GM19328 (cell line): ENCODE measurements around the gene AXDND1.

Experiments
- ATAC-seq: cut with Tn5 transposase; IDR thresholded peaks from one replicate; pipeline ENCODE4 v1.9.1; 2021; ENCODE audit warnings: mild to moderate bottlenecking, moderate library complexity; ENCODE audit not compliant: unreplicated experiment

The AXDND1 gene, protein sequence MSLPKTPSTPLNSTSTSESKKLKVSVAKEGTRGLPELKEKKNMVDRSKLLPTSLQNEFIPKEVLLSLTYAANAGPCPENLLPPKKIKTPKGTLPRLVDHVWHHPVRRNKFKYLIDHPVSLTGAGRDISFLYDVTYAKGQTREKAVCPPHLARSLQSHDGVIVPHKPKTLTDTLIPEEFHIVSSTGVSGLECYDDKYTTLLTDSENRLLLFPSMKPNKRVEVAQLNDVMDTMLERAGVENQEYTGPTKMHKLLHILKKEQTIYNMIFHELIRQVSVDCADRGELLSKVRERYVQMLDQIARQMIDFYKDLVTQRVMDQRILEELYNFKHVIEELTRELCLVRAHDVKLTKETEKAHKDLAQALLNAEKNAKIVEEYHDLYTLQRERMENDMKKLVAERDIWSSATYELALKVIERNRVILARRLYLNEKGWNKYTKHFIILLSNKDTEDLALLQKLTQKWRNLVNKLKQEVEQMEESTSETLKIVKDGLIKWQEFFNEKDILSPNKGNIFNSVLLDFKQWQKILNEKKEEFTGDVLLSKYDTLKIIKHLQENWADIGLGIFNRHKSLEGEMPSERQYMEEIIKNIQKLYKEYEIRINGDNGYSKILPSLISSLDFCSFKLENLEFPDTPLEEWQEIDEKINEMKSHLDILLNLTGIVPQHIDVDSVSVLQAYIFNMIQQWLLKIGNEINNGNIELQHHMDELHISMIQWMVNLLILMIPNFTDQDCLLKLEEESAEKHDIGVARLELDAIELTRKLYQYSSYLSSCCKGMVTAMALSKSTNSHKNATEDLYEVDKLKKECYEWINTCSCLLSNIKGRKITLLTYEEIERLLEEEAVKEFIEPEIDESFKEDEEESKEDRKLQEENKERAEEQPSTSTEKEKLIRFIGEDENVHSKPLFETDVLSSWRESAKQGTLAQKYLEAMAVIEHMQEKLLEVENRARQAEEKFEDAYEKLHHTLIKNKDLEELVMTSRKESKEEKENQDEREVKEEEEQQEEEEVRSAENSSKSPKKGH

DNA sequence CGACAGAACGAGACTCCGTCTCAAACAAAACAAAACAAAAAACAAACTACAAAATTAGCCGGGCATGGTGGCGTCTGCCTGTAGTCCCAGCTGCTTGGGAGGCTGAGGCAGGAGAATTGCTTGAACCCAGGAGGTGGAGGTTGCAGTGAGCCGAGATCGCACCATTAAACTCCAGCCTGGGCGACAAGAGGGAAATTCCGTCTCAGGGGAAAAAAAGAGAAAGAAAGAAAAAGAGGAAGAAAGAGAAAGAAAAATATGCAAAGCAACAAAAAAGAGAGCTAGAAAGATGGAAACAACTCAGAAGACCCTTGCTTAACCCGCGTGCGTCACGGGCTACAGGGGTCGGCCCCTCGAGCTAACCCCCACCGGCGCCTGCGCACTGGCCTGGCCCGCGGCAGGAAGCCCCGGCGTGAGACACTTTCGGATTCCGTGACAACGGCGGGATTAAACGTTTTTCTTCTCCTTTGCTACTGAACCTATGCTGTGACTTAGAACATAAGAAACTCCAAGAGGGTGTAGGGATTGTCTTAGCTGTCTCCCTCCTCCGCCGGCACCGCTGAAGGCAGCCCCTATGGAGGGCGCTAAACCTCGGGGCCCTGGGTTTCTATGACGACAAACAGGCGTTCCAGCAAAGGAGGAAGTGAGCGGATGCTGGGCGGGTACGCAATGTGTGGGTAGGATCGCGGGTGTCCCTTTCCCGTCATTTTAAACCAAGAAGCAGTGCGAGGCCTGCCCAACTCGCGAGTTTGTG lies at the start of gene AXDND1:
TSS of gene AXDND1 (plus strand) at position 630 of the 751 bp plus-strand sequence. CDS start 539 bp downstream, outside the sequence.
- ATAC-seq = peak; percentile 97

DNA sequence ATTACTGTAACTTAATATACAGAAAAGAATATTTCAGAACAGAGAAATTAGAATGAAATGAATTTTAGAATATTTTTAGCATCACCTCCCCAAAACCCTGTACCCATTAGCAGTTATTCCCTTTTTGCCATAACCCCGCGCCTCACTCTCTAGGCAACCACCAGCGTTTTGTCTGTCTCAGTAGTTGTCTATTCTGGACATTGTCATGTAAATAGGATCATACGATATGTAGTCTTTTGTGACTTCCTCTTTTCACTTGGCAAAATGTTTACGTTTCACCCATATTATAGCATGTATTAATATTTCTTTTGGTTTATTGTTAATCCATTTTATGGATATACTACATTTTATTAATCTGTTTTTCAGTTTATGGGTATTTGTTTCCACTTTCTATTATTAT lies 47.3 kb upstream of the AXDND1 start:
- no peak for ATAC-seq

DNA sequence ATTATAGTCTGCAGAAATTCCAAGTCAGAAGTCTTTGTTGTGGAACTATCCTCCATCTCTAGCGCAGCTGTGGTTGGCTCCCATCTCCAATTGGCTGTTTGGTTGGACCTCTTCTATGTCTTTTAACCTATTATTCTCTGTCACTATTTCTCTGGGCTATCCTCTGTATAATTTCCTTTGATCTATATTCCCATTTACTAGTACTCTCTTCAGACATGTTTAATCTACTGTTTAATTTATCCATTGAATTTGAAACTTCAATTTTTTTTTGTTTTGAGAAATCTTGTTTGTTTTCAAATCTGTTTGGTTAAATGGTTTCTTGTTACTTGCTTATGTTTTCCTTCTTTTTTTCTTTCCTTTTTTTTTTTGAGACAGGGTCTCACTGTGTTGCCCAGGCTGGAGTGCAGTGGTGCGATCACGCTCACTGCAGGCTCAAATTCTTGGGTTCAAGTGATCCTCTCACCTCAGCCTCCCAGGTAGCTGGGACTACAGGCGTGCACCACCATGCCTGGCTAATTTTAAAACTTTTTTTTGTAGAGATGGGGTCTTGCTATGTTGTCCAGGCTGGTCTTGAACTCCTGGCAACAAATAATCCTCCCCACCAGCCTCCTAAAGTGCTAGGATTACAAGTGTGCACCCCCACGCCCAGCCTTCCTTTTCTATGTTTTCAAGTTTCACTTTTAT lies 44.1 kb upstream of the AXDND1 start:
- ATAC-seq = no peak

DNA sequence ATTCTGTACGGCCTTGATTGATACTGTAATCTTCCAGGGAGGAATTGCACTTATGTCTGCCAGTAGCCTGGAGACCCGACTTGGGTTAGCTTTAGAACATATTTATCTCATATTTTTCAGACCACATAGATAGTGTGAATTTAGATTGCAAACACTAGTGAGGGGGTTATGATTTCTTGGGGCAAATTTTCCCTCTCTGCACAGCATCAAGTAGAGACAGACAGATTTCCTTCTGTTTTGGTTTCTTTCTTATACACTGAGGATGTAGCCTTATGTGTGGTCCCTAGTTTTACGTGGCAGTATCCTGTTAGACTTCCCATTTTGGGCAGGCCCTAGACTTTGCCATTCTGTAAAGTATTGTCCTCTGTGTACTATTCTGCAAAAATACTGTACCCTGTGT lies 43.2 kb upstream of the AXDND1 start:
- no peak for ATAC-seq

DNA sequence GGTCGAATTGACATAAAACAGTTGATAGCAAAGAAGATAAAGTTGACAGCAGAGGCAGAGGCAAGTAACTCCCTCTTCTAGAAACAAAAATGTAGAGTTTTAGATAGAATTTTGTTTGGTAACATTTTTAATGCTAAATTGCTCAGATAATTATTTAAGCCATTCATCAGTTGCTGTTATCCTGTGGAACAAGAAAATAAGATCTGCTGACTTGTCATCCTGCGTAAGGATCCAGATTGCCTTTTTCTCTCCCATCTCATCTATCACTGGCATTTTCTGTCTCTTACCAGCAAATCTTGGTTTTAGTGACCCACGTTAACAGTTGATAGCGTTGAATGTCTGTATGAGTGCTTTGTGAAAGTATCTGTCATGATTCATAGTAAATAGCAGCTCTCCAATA lies 42.3 kb upstream of the AXDND1 start:
- no peak for ATAC-seq

DNA sequence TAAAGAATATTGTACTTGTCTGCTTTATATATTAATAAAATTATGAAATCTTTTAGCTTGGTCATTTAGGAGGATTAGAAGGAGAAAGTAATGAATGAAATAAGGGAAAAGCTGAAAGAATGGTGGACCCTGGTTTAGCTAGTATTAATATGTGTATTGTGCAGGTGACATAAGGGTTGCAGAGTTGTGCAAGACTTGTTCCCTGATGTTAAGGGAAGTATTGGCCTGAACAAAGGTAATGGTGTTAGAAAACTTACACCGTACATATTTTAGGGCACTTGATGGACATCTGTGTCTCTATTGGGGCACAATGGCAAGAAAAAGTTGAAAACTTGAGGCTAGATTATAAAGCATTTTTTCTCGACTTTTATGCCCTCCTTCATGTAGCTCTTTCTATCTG lies 39.9 kb upstream of the AXDND1 start:
- ATAC-seq = no peak

DNA sequence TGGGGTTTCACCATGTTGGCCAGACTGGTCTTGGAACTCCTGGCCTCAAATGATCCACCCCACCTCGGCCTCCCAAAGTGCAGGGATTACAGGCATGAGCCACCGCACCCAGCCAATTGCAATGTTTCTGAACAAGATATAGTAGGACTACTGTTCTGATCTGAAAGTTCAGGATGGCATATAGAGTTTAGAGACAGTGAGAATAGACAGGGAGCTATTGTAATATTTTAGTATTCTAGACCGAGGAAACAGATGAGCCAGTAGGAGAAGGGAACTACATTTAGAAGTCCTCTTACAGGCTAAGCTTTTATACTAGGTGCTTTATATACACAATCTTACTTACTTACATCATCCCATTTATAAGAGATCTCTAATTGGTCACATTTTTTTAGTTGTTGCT lies 39.0 kb upstream of the AXDND1 start:
- ATAC-seq = no peak

DNA sequence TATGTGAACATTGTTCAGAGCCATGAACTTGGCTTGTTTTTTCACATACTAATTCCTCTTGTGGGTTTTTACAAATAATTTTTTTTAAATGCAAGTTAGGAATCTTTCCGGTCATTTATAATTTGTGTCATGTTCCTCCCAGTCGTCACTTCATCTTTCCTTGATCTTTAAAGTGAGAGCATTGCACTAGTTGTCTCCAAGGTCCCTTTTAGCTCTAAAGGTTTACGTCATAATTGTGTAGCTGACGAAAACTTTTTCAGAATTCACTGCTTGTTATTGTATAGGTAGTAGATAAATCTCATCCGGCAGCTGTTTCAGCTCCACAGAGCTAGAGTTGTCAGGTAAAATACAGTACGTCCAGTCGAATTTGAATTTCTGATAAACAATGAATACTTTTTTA lies 38.6 kb upstream of the AXDND1 start:
- ATAC-seq = no peak

DNA sequence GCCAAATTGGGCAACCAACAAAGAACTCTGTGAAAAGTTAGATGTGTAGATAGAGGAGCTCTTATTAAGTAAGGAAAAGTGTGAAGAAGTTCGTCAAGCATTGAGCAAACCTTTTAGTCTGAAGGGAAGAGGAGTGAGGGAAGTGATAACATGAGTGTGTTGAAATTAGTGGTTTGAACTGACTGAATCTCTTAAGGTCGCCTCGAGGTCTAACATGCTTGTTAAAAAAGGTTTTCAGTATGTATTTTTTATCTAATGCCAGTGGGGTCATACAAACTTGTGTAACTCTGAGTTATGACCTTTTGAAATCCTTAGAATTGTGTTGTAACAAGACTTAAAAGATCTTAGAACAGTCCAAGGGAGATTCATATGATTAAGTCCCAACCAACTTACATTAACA lies 38.1 kb upstream of the AXDND1 start:
- ATAC-seq = no peak

DNA sequence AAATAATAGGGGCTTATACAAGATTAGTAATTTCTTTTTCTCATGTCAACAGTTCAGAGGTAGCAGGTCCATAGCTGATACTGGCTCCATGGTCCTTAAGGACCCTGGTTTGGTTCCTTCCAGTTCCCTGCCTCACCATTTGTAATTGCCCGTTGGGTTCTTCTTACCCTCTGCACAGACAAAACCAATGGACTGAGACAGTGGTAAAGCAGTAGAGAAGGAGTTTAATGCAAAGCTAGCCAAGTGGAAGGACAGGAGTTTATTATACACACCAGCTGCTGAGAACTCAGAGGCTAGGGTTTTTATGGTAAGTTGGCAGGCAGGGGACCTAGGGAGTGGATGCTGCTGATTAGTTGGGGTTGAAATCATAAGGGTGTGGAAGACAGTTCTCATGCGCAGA lies 35.9 kb upstream of the AXDND1 start:
- no peak for ATAC-seq

DNA sequence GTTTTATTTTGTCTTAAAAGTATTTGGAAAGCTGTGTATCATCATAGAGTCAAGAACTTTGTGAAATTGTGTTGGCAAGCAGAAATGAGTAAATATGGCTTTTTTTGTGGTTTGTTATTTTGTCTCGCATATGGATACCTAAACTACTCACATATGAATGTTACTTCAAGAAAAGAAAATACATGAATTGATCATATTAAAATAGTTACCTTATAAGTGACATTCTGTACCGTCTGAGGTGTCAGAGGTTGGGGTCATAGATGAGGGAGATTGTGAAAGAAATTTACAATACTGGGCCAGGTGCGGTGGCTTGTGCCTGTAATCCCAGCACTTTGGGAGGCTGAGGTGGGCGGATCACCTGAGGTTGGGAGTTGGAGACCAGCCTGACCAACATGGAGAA lies 31.3 kb upstream of the AXDND1 start:
- ATAC-seq = no peak

DNA sequence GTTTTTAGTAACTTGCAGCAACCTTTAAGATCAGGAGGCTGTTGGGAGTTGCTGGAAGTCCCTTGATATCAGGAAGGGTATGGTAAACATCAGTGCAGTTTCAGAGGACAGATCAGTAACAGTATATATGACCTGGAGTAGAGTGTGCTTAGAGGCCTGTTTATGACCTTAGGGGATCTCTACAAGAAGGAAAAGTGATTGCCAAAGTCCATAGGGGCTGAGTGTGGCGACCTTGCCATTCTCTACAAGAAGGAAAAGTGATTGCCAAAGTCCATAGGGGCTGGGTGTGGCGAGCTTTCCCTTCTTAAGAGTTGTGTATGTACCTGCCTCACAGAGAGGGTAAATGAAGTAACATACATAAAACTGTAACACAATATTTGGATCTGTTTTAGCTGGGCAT lies 28.5 kb upstream of the AXDND1 start:
- no peak for ATAC-seq

DNA sequence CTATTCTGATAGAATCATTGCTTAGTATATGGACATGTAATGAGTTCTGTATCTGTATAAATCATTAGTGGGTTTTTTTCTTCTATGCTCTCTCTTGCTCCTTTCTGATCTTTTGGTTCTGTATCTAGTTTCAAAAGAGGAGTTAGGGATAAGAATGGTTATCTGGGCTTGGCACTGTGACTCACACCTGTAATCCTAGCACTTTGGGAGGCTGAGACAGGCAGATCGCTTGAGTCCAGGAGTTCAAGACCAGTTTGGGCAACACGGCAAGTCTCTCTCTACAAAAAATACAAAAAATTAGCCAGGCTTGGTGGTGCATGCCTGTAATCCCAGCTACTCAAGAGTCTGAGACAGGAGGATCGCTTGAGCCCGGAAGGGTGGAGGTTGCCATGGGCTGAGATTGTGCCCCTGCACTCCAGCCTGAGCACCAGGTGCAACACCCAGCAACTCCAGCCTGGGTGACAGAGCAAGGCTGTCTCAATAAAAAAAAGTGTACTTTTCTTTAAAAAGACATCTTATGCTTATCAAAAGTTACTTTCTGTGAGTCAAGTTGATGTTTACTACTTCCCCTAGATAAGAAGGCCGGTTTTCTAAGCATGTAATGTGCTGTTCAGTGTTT lies 27.7 kb upstream of the AXDND1 start:
- ATAC-seq = no peak

DNA sequence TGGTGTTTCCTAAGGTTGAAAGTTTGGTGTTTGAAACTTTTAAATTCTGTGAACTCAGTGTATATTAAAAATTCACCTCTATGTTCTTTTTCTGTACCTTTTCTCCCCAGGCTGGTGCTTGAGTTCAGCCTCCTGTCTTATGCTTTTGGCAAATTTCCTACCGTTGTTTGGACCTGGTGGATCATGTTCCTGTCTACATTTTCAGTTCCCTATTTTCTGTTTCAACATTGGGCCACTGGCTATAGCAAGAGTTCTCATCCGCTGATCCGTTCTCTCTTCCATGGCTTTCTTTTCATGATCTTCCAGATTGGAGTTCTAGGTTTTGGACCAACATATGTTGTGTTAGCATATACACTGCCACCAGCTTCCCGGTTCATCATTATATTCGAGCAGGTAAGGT lies 24.9 kb upstream of the AXDND1 start:
- ATAC-seq = no peak

DNA sequence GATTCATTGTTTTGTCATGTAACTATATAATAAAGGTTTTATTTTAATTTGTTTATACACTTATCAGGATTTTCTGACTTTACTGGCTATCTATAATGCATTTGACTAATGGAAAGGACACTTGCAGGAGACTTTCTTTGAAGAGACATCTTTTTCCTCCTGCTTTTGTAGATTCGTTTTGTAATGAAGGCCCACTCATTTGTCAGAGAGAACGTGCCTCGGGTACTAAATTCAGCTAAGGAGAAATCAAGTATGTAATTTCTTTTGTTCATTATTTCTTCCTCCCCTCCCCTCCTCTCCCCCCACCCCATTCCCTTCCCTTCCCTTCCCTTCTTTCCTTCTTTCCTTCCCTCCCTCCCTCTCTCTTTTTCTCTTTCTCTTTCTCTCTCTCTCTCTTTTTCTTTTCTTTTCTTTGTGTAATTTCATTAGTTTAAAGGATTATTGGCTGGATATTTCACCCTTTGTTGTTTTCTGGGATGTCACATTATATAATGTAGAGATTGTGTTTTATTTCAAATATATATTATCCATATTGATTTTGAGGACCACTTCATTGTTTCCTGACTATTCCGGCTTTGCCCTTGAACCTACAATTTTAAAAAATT lies 23.7 kb upstream of the AXDND1 start:
- ATAC-seq = no peak

DNA sequence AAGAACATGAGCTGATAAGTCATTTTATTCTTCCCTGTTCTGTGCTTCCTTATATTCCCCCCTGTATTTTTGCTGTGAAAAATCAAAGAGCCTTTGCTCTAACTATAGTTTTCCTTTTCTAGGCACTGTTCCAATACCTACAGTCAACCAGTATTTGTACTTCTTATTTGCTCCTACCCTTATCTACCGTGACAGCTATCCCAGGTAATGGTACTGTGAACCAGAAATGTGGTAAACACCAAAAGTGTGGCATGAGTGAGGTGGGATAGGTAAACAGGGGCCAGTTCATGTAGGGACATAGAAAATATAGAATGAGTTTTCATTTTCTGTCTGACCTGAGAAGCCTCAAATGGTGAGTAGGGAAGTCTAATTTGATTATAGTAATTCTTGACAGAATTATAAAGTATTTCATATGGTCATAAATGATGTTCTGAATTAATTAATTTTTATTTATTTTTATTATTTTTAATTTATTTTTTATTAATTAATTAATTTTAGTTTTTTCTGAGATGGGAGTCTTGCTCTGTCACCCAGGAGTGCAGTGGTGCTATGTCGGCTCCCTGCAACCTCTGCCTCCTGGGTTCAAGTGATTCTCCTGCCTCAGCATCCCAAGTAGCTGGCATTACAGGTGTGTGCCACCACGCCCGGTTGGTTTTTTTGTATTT lies 22.9 kb upstream of the AXDND1 start:
- no peak for ATAC-seq

DNA sequence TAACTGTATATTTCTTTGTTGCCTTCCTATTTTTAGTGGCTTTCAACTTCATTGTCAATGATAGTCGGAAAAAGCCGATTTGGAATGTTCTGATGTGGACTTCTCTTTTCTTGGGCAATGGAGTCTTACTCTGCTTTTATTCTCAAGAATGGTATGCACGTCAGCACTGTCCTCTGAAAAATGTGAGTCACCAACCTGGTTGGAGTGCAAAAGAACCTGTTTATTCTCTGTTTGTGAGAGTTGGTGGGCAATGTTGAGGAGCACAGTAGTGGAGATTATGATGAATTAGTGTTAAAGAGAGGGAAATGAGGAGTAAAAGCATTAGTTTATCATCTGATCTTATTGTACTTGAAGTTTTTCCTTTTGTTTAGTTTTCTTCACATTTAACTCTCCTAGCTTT lies 14.5 kb upstream of the AXDND1 start:
- no peak for ATAC-seq

DNA sequence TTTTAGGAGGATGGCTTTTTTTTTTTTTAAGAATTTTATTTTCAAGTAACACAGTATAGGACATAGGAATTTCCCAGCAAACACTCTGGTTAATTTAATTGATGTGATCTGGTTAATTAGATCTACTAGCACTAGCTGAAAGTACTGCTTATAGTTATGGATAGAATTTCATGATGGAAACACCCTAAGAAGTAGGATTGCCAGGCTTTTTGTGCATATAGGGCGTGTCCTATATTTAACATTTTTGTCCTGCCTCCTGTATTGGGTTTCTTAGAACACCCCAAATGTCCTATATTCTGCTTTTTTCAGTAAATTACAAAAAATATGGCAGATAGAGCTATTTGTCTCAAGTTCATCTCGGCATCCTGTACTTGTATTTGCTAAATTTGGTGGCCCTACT lies 13.5 kb upstream of the AXDND1 start:
- no peak for ATAC-seq

DNA sequence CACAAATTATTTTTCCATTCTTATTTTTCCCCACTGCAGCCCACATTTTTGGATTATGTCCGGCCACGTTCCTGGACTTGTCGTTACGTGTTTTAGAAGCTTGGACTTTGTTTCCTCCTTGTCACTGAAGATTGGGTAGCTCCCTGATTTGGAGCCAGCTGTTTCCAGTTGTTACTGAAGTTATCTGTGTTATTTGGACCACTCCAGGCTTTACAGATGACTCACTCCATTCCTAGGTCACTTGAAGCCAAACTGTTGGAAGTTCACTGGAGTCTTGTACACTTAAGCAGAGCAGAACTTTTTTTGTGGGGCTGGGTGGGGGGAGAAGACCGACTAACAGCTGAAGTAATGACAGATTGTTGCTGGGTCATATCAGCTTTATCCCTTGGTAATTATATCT lies 12.2 kb upstream of the AXDND1 start:
- no peak for ATAC-seq
